ENCODE data around the gene SYTL1.

SYTL1 gene

GRCh38 chr1:27353166-27353565 is 11.3 kb downstream of the SYTL1 start:
- no peak for DNase-seq
- Histone ChIP-seq H3K27me3 (ENCODE audit: insufficient read depth, low read length, poor library complexity) (no peaks in the 10 kb centered on the region), H3K9ac (ENCODE audit: low read length) (no peak overlapping the region), H3K79me1 (ENCODE audit: low read length) (peaks cover 2% of the 10 kb centered on the region), H3K18ac (ENCODE audit: low read length) (no peak overlapping the region), H2AK5ac (ENCODE audit: low read length) (no peak overlapping the region), H3K23ac (ENCODE audit: low read length) (no peak overlapping the region), H3K4me3 (ENCODE audit: low read length) (no peak overlapping the region), H2BK15ac (replicated peaks; ENCODE audit: low read depth) (no peak overlapping the region), H4K5ac (ENCODE audit: low read length) (no peak overlapping the region), H3K27ac (ENCODE audit: low read depth, low read length) (no peak overlapping the region), H2BK5ac (ENCODE audit: low read length) (no peak overlapping the region), H3K36me3 (ENCODE audit: control insufficient read depth, insufficient read depth, low read length) (no peaks in the 10 kb centered on the region), H3K4me1 (ENCODE audit: control insufficient read depth, low read depth, low read length) (peaks cover 2% of the 10 kb centered on the region), H3K79me2 (ENCODE audit: control insufficient read depth, insufficient read depth, low read length) (no peaks in the 10 kb centered on the region), H3K56ac (ENCODE audit: low read length) (peak overlapping the region; percentile 25), H3K4me2 (ENCODE audit: low read length) (no peak overlapping the region), H3K4ac (ENCODE audit: low read depth, low read length) (no peak overlapping the region), H2BK120ac (ENCODE audit: low read depth, low read length) (no peak overlapping the region), H4K8ac (ENCODE audit: low read depth, low read length) (no peak overlapping the region)
- no CpG with 5 or more reads among the region's 13 CpGs for WGBS (ENCODE audit: extremely low coverage, insufficient coverage, low lambda C conversion rate)

- Histone ChIP-seq H3K36me3 (ENCODE audit: control insufficient read depth, insufficient read depth, low read length) (no peaks in the 10 kb centered on the region), H3K4ac (ENCODE audit: low read depth, low read length) (no peak overlapping the region), H4K5ac (ENCODE audit: low read length) (no peak overlapping the region), H2BK120ac (ENCODE audit: low read depth, low read length) (no peak overlapping the region), H3K4me3 (ENCODE audit: low read length) (no peak overlapping the region), H3K9ac (ENCODE audit: low read length) (no peak overlapping the region), H3K4me1 (ENCODE audit: control insufficient read depth, low read depth, low read length) (peaks cover 2% of the 10 kb centered on the region), H3K27ac (ENCODE audit: low read depth, low read length) (no peak overlapping the region), H3K4me2 (ENCODE audit: low read length) (no peak overlapping the region), H3K27me3 (ENCODE audit: insufficient read depth, low read length, poor library complexity) (no peaks in the 10 kb centered on the region), H2BK15ac (replicated peaks; ENCODE audit: low read depth) (no peak overlapping the region), H3K79me1 (ENCODE audit: low read length) (peaks cover 2% of the 10 kb centered on the region), H3K23ac (ENCODE audit: low read length) (no peak overlapping the region), H3K56ac (ENCODE audit: low read length) (no peak overlapping the region), H2BK5ac (ENCODE audit: low read length) (no peak overlapping the region), H3K18ac (ENCODE audit: low read length) (no peak overlapping the region), H4K8ac (ENCODE audit: low read depth, low read length) (no peak overlapping the region), H3K79me2 (ENCODE audit: control insufficient read depth, insufficient read depth, low read length) (no peaks in the 10 kb centered on the region), H2AK5ac (ENCODE audit: low read length) (no peak overlapping the region)
- no CpG with 5 or more reads among the region's 3 CpGs for WGBS (ENCODE audit: extremely low coverage, insufficient coverage, low lambda C conversion rate)
- no peak for DNase-seq
Measured at GRCh38 chr1:27353629-27354028, 11.8 kb downstream of the SYTL1 start.

GRCh38 chr1:27355683-27356082 is 13.9 kb downstream of the SYTL1 start:
- Histone ChIP-seq H4K5ac (ENCODE audit: low read length) (no peak overlapping the region), H3K79me2 (ENCODE audit: control insufficient read depth, insufficient read depth, low read length) (no peaks in the 10 kb centered on the region), H3K4me1 (ENCODE audit: control insufficient read depth, low read depth, low read length) (peaks cover 6% of the 10 kb centered on the region), H3K79me1 (ENCODE audit: low read length) (no peaks in the 10 kb centered on the region), H3K27me3 (ENCODE audit: insufficient read depth, low read length, poor library complexity) (no peaks in the 10 kb centered on the region), H3K4me2 (ENCODE audit: low read length) (no peak overlapping the region), H4K8ac (ENCODE audit: low read depth, low read length) (no peak overlapping the region), H3K18ac (ENCODE audit: low read length) (no peak overlapping the region), H2AK5ac (ENCODE audit: low read length) (no peak overlapping the region), H3K9ac (ENCODE audit: low read length) (no peak overlapping the region), H3K36me3 (ENCODE audit: control insufficient read depth, insufficient read depth, low read length) (no peaks in the 10 kb centered on the region), H3K56ac (ENCODE audit: low read length) (no peak overlapping the region), H2BK15ac (replicated peaks; ENCODE audit: low read depth) (no peak overlapping the region), H3K23ac (ENCODE audit: low read length) (no peak overlapping the region), H2BK5ac (ENCODE audit: low read length) (no peak overlapping the region), H3K4me3 (ENCODE audit: low read length) (no peak overlapping the region), H3K27ac (ENCODE audit: low read depth, low read length) (no peak overlapping the region), H2BK120ac (ENCODE audit: low read depth, low read length) (no peak overlapping the region), H3K4ac (ENCODE audit: low read depth, low read length) (no peak overlapping the region)
- WGBS (ENCODE audit: extremely low coverage, insufficient coverage, low lambda C conversion rate): no CpG with 5 or more reads among the region's 5 CpGs
- no peak for DNase-seq

GRCh38 chr1:27356277-27356618 is 14.4 kb downstream of the SYTL1 start:
- H2BK120ac ChIP-seq (ENCODE audit: low read depth, low read length): no peak overlapping the region
- H3K4ac ChIP-seq (ENCODE audit: low read depth, low read length): no peak overlapping the region
- DNase-seq: no peak
- no peak overlapping the region for H3K4me2 ChIP-seq (ENCODE audit: low read length)
- H2AK5ac ChIP-seq (ENCODE audit: low read length): no peak overlapping the region
- no peak overlapping the region for H3K23ac ChIP-seq (ENCODE audit: low read length)
- no CpG with 5 or more reads among the region's 13 CpGs for WGBS (ENCODE audit: extremely low coverage, insufficient coverage, low lambda C conversion rate)
- H3K9ac ChIP-seq (ENCODE audit: low read length): no peak overlapping the region
- H4K5ac ChIP-seq (ENCODE audit: low read length): no peak overlapping the region
- H2BK5ac ChIP-seq (ENCODE audit: low read length): no peak overlapping the region
- H3K79me1 ChIP-seq (ENCODE audit: low read length): no peaks in the 10 kb centered on the region
- H3K27me3 ChIP-seq (ENCODE audit: insufficient read depth, low read length, poor library complexity): no peaks in the 10 kb centered on the region
- H4K8ac ChIP-seq (ENCODE audit: low read depth, low read length): no peak overlapping the region
- no peak overlapping the region for H3K4me3 ChIP-seq (ENCODE audit: low read length)
- no peaks in the 10 kb centered on the region for H3K36me3 ChIP-seq (ENCODE audit: control insufficient read depth, insufficient read depth, low read length)
- H3K18ac ChIP-seq (ENCODE audit: low read length): no peak overlapping the region
- no peak overlapping the region for H3K56ac ChIP-seq (ENCODE audit: low read length)
- no peaks in the 10 kb centered on the region for H3K79me2 ChIP-seq (ENCODE audit: control insufficient read depth, insufficient read depth, low read length)
- no peak overlapping the region for H2BK15ac ChIP-seq (replicated peaks; ENCODE audit: low read depth)
- H3K4me1 ChIP-seq (ENCODE audit: control insufficient read depth, low read depth, low read length): peaks cover 6% of the 10 kb centered on the region
- H3K27ac ChIP-seq (ENCODE audit: low read depth, low read length): no peak overlapping the region

GRCh38 chr1:27356619-27357280 is 14.9 kb downstream of the SYTL1 start:
- peak; percentile 43 for DNase-seq
- H3K4me1 ChIP-seq (ENCODE audit: control insufficient read depth, low read depth, low read length): peaks cover 6% of the 10 kb centered on the region
- H3K79me1 ChIP-seq (ENCODE audit: low read length): no peaks in the 10 kb centered on the region
- no peak overlapping the region for H3K23ac ChIP-seq (ENCODE audit: low read length)
- no CpG with 5 or more reads among the region's 37 CpGs for whole genome bisulfite sequencing (ENCODE audit: extremely low coverage, insufficient coverage, low lambda C conversion rate)
- H3K18ac ChIP-seq (ENCODE audit: low read length): no peak overlapping the region
- H3K56ac ChIP-seq (ENCODE audit: low read length): no peak overlapping the region
- H3K9ac ChIP-seq (ENCODE audit: low read length): no peak overlapping the region
- H3K36me3 ChIP-seq (ENCODE audit: control insufficient read depth, insufficient read depth, low read length): no peaks in the 10 kb centered on the region
- no peak overlapping the region for H3K4ac ChIP-seq (ENCODE audit: low read depth, low read length)
- no peak overlapping the region for H3K4me3 ChIP-seq (ENCODE audit: low read length)
- no peak overlapping the region for H2BK5ac ChIP-seq (ENCODE audit: low read length)
- H2BK15ac ChIP-seq (replicated peaks; ENCODE audit: low read depth): no peak overlapping the region
- no peaks in the 10 kb centered on the region for H3K79me2 ChIP-seq (ENCODE audit: control insufficient read depth, insufficient read depth, low read length)
- H2AK5ac ChIP-seq (ENCODE audit: low read length): no peak overlapping the region
- H3K27ac ChIP-seq (ENCODE audit: low read depth, low read length): no peak overlapping the region
- no peak overlapping the region for H3K4me2 ChIP-seq (ENCODE audit: low read length)
- no peak overlapping the region for H2BK120ac ChIP-seq (ENCODE audit: low read depth, low read length)
- no peak overlapping the region for H4K8ac ChIP-seq (ENCODE audit: low read depth, low read length)
- H3K27me3 ChIP-seq (ENCODE audit: insufficient read depth, low read length, poor library complexity): no peaks in the 10 kb centered on the region
- H4K5ac ChIP-seq (ENCODE audit: low read length): no peak overlapping the region

All from mesendoderm (in vitro differentiated cells).